ENCODE measurements around the gene NRG3.

Gene NRG3

GRCh38 chr10:82949816-82950575, 1075.0 kb downstream of the NRG3 start:
- TF ChIP-seq, protein P1, sequence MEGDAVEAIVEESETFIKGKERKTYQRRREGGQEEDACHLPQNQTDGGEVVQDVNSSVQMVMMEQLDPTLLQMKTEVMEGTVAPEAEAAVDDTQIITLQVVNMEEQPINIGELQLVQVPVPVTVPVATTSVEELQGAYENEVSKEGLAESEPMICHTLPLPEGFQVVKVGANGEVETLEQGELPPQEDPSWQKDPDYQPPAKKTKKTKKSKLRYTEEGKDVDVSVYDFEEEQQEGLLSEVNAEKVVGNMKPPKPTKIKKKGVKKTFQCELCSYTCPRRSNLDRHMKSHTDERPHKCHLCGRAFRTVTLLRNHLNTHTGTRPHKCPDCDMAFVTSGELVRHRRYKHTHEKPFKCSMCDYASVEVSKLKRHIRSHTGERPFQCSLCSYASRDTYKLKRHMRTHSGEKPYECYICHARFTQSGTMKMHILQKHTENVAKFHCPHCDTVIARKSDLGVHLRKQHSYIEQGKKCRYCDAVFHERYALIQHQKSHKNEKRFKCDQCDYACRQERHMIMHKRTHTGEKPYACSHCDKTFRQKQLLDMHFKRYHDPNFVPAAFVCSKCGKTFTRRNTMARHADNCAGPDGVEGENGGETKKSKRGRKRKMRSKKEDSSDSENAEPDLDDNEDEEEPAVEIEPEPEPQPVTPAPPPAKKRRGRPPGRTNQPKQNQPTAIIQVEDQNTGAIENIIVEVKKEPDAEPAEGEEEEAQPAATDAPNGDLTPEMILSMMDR (IDR thresholded peaks at IDR 0.05) = no peak

GRCh38 chr10:82953331-82953730, 1078.3 kb downstream of the NRG3 start:
- TF ChIP-seq, protein P1 (IDR thresholded peaks at IDR 0.05) = no peak

- TF ChIP-seq, protein P1 (IDR thresholded peaks at IDR 0.05) = no peak
Observed at GRCh38 chr10:82953909-82954308, 1078.9 kb downstream of the NRG3 start.

GRCh38 chr10:82961864-82962263, 1086.9 kb downstream of the NRG3 start:
- TF ChIP-seq, protein P1 (IDR thresholded peaks at IDR 0.05) = no peak

DNA sequence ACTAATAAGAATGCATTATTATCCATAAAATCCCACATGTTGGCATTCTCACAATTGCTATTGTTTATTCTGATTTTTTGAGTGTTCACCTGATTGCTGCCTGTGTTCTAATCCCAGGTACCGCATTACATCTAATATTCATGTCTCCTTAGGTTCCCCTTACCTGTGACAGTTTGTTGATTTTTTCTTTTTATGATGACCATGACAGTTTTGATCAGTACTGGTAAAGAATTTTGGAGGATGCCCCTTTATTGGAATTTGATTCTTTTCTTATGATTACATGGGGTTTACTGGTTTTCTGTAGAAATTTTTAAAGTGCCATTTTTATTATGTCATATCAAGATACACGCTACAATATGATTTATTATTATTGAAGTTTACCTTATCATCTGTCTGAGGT, 1091.1 kb downstream of the NRG3 start:
- TF ChIP-seq, protein P1 (IDR thresholded peaks at IDR 0.05) = no peak

DNA sequence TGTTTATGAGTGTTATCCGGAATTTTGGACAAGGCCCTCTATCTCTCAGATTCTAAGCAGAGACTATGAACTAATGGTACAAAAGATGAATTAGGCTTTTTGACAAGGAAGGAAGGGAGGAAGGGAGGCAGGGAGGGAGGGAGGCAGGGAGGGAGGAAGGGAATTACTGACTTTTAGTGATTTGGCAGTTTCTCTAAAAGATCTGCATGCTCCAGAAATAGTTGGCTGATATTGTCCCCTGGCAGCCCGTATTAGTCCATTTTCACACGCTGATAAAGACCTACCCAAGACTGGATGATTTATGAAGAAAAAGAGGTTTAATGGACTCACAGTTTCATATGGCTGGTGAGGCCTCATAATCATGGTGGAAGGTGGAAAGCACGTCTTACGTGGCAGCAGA, 1093.5 kb downstream of the NRG3 start:
- TF ChIP-seq, protein P1 (IDR thresholded peaks at IDR 0.05) = no peak

- TF ChIP-seq, protein P1 (IDR thresholded peaks at IDR 0.05) = peak; percentile 40; the same call in 1 of the 2 replicates
Observed at GRCh38 chr10:82969405-82969804, 1094.4 kb downstream of the NRG3 start.

Data from LNCAP (cell line).